NCI-H226 (cell line): ENCODE results near the gene DYDC2.
"Not testable (repeated sequence)": the region's sequence is repeated elsewhere in the genome, so short reads cannot be mapped to it uniquely, and the experiment has no call there.

Experiments used
- DNase-seq: peaks from one replicate; pipeline ENCODE4 v3.0.0-alpha.2; 2015

The DYDC2 gene, protein sequence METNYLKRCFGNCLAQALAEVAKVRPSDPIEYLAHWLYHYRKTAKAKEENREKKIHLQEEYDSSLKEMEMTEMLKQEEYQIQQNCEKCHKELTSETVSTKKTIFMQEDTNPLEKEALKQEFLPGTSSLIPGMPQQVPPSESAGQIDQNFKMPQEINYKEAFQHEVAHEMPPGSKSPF

DNA sequence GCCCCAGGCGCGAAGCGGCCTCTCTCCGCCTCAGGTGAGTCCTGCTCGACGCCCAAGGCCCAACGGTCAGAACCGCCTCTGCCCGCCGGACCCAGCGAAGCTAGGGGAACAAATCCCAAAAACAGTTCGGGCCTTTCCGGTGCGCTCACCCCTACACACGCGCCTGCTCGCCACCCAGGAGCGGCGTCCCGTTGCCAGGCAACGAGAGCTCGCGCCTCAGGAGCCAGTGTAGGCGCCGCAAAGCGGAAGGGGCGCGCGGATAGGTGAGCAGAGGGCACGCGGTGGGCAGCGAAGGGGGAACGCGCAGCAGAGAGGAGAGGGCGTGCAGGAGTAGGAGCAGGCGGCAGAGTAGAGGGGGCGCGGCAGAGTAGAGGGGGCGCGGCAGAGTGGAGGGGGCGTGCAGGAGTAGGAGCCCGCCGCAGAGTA, at the start of gene DYDC2, which contains the start of gene DYDC1:
DYDC2 (plus strand) TSS at position 219 of the 426 bp plus-strand sequence. CDS start 5,663 bp downstream, outside the sequence.
DYDC1 (minus strand) TSS at position 193 of the 426 bp plus-strand sequence. CDS start 4,154 bp downstream, outside the sequence.
- DNase-seq = no peak

DNA sequence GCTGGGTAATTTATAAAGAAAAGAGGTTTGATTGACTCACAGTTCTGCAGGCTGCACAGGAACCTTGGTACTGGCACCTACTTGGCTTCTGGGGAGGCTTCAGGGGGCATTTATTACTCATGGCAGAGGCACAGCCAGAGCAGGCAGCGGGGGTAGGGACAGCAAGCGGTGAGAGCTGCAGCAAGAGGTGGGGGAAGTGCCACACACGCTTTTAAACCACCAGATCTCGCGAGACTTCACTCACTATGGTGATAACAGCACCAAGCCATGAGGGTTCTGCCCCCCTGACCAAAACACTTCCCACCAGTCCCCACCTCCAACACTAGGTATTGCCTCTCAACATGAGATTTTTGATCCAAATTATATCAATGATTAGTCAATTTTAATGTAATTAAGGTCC, 43.1 kb upstream of the DYDC2 start:
- DNase-seq = no peak

DNA sequence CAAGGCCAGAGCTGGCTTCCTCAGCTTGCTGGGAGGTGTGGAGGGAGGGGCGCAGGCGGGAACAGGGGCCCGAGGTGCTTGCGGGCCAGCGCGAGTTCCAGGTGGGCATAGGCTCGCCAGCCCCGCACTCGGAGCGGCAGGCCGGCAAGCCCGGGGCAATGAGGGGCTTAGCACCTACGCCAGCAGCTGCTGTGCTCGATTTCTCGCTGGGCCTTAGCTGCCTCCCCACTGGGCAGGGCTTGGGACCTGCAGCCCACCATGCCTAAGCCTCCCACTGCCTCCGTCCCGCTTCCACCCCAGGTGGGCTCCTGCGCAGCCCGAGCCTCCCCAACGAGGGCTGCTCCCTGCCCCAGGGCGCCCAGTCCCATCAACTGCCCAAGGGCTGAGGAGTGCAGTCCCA, 41.2 kb upstream of the DYDC2 start:
- DNase-seq = no peak

DNA sequence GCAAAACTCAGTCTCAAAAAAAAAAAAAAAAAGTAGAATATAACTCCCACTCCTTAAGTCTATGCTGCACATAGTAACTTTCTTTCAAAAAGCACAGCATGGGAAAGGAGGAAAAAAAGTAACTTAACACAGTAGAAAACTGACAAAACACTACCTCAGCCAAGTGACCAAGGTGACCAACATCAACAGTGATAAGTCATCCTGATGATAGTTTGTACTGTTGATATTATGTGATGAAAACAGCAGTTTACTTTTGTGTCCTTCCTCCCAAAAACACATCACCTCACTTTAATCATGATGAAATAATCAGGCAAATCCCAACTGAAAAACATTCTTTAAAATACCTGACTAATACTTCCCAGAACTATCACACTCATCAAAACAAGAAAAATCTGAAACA, 37.8 kb upstream of the DYDC2 start:
- no peak for DNase-seq

DNA sequence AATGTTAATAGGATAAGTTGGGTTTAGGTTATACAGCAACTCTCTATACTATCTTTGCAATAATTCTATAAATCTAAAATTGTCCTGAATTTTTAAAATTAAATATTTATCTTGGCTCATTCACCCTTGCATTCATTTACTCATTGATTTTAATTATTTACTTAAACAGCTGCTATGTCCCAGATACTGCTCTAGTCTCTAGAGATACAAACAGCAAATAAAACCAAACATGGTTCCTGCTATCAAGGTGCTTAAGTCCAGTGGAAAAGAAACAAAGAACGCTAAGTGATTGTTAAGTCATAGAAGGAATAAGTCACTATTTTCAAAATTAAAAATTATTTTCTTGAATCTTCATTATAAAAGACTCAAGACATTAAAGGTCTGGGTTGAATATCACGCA, 37.3 kb upstream of the DYDC2 start:
- no peak for DNase-seq

DNA sequence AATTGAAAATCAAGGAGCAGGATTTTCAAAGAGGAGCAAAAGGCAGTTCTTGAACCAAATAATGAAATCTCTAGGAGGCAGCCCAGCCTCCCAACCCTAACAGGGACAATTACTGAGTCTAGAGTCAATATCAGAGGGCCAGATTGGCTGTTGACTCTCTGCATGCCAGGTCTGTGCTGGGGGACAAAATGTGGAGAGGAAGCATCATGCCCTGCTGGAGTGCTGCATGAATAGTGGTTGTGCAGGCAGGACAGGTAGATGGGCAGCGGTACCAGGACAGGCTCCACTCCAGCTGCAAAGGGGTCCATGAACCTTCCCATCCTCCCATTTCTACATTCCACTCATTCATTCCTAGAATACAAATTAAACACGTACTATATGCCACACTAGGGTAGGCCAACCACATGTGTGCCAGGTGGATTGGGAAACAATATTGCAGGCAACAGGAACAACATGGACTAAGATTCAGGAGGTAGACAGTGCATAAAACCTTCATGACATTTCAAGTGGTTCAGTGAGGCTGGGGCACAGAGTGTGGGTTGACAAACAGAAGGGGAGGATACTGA, 36.8 kb upstream of the DYDC2 start:
- no peak for DNase-seq

DNA sequence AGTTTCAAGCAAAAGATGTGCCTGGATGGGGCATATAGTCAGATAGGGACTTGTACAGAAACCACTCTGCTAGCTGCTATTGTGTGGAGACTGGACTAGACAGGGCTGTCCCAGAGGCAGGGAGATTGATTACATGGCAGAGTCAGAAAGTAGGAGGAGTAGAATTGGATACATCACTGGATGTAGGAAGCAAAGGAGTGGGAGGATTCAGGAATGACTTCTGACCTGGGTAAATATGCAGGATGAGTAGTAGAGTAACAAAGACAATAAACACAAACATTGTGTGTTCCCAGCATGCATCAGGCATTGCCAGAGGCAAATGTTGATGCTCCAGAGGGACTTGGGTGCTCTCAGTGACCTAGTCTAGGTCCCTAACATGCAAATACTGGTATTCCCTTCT, 36.2 kb upstream of the DYDC2 start:
- no peak for DNase-seq

DNA sequence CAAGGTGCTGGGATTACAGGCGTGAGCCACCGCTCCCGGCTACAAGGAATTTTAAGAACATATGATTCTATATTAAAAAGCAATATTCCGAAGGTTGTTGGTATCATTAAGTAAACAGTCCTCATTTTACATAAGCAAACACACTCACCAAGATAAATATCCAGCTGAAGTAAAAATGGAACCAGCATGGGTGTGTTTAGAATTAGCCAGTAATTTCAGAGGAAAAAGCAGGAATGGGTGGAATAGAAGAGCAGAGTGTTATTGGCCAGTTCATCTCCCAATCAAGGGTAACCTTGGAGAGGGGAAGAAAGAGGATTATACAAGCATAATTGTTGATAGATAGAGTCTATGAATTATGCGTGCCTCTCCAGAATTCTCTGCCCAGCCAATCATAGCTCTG, 35.4 kb upstream of the DYDC2 start:
- no peak for DNase-seq

DNA sequence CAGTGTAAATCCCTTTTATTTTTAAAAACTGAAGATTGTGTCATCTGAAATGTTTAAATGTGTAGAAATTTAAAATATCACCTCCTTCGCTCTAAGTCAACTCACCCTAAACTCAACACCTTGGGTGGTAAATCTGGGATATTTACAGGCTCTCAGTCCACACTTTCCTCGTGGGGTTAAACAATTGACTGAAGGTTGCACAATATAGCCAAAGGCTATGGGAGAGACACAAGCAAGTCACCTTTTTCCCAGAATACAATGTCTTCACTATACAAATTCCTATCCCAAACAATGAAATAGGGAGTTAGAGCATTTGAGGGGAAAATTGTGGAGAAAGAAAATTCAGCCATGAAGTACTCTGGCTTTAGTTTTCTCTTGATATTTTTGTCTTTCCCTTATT, 34.4 kb upstream of the DYDC2 start:
- no peak for DNase-seq

DNA sequence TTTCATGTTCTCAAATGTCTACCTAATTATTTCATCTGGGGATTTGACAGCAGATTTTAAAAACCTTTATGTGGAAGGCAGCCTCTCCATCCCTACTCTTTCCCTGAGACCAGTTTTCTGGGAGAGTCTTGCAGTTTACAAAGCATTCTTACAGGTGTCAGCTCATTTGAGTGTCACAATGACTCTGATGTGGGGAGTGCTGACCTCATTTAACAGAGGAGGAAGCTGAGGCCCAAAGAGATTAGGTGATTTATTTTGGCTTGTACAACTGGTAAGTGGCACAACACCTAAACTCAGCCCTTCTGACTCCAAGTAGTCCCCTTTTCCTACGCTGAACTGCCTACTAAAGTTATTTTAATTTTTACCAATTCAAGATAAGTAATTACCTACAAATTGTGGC, 33.9 kb upstream of the DYDC2 start:
- no peak for DNase-seq

DNA sequence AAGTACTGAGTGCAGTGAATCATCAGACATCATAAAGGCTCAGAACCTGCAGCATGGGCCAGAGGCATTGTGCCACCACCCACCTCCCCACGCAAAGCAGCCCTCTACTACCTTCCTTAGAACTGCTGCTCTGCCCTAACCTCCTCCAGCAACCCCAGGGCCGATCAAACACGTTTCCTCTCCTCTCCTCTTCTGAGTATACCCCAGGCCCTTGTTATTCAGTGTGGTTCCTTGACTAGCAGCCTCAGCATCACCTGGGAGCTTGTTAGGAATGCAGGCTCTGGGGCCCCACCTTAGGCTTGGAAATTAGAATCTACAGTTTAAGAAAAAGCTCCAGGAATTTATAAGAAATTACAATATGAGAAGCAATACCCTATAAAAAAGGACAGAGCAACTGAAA, 33.3 kb upstream of the DYDC2 start:
- DNase-seq = no peak

DNA sequence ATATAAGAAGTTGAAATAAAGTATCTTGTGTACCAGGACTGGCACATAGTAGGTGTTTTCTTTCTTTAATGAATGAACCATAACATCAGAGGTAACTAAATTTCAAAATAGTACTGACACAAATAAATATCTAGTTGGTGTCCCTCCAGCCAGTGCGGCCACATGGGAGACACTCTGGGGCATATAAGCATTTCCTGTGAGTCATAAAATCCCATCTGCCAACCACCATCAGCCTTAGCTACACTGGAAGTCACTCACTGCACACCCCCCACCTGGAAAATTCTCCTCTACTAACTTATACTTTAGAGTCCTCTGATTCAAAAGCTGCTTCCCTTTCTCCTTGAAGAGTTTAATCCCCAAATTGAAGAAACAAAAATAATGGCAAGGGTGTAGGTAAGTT, 32.5 kb upstream of the DYDC2 start:
- peak; percentile 7 for DNase-seq

DNA sequence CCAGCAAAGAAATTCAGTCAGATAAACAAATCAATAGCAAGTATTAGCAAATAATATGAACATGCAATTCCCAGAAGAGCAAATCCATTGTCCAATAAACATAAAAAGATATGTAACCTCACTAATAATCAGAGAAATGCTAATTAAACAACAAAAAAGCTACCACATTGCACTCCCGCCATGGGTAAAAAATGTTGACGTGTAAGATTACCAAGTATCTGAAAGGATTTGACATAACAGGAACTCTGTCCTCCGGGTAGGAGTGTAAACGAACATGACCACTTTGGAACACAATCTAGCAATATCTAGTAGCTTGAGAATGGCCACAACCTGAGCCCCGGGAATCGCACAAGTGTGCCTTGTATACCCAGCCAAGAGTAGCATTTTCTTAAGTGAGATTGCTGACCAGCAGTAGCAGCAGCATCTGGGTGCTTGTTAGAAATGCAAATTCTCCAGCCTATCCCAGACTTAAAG, 31.7 kb upstream of the DYDC2 start:
- no peak for DNase-seq

DNA sequence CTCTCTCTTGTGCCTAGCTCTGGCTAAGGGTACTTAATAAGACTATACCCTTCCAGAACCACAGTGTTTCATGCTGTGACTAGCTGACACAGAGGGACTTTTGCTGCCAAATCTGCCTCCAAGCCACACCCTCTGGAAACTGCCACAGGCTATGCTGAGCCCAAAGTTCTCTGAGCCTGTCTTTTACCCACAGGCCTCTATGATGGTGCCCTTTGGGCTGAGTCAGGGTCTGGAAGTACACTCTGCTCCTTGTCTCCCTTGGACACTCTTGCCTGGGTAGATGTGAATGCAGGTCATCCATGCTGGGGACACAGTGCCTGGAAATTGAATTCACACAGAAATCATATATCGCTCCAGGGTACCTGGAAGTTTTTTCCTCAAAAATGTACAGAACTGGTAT, 22.6 kb upstream of the DYDC2 start:
- DNase-seq = no peak

DNA sequence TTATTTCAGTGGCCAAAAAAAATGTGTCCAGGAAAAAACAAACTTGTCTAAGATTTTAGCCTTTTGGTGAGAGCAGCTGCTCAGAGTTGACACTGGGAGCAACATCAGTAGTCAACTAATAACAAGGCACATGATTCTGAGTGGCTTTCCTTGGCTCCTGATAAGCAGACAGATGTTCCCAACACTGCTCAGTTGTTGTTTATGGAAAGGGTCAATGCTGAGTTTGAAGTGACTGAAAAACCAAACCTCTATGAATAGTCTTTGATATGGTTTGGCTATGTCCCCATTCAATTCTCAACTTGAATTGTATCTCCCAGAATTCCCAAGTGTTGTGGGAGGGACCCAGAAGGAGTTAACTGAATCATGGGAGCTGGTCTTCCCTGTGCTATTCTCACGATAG, 12.3 kb upstream of the DYDC2 start:
- no peak for DNase-seq

DNA sequence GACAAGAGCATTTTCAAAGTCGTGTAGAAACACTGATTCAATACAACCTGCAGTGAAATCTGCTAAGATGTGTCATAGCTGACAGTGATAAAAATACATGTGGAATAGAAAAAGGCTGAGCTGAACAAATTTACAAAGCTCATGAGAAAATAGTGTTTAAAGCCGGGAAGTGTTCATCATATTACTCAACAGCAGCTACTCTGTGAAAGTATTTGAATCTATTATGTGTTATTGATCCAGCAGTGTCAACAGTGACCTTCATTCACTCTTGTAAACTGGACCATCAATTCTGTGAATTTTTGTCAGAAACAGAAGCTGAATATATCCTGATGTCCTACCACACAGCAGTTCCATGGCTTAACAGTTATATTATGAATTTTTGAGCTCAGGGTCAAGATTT, 11.7 kb upstream of the DYDC2 start:
- DNase-seq = no peak

DNA sequence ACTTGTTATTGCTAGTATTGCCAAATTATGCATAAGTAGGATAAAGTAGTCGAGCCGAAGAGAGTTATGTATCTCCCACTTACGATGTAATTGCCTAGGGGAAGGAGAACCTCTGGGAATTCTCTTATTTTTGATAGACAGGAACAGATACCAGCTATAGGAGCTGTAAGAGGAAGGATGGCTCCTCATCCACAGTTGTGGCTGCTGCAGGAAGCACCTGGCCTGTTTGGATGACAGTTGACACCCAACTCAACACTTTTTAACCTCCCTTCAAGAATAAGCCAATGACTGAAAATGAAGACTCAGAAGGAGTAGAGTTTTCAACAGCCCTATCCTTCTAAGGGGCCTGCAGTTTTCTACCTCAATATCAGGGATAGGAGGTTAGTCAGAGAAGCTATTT, 6.3 kb upstream of the DYDC2 start:
- no peak for DNase-seq

DNA sequence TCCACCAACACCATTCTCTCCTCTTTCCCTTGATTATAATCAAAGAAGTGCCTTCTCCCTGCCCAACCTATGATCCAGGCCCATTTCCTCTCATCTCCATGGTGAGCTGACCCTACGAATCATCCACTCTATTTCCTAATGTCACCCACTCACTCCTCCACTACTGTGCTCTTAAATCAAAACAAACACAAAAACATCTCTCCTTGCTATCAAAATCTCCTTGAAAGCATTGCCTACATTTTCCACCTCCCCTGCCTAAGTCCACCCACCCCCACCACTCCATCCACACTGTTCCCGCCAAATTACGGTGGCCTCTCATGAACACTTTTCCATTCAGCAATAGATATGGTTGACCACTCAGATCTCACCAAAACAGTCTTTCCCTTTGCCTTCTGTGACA, 5.4 kb upstream of the DYDC2 start:
- no peak for DNase-seq

DNA sequence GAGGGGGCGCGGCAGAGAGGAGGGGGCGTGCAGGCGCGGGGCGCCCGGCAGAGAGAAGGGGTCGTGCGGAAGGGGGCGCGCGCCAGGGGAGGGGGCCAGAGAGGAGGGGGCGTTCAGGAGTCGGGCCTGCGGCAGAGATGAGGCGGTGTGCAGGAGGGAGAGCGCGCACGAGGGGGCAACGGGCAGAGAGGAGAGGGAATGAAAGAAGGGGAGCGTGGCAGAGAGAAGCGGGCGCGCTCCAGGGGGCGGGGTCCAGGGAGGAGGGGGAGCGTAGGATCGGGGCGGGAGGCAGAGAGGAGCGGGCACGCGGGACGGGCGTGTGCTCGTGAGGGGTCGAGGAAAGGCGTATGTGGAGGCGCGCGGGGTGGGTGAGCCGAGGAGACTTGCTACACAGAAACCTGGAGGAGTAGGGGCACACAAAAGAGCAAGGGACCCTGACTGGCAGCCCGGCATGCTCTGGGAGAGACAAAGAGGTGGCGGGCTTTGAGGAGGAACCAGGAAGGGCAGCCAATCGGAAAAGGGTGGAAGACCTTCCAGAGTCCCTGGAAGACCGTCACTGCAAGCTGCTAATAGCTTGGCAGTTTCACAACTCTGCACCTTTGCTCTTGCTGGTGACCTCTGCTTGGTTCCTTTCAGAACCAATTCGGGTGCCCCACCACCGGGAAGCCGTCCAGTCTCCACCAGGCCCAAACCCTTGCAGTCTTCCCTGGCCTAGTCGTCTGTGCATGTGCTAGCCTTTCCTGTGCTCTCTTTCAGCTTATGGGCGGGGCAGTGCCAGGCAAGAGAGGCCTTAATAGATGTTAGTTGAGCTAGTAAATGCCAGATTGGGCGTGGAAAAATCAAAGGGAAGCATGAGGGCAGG, 639 bp downstream of the DYDC2 start:
- no peak for DNase-seq

DNA sequence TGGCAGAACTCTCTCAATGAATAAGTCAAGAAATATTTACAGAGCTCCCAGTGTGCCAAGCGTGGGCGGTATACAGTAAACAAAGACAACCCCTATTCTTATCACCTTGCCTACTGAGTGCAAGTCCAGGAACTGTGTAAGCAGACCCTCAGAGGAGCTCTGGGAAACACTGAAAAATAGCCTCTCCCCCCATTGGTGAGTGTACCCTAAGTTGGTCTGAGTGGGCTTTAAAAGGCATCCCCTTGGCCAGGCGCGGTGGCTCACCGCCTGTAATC, 1.2 kb downstream of the DYDC2 start:
- DNase-seq = no peak

DNA sequence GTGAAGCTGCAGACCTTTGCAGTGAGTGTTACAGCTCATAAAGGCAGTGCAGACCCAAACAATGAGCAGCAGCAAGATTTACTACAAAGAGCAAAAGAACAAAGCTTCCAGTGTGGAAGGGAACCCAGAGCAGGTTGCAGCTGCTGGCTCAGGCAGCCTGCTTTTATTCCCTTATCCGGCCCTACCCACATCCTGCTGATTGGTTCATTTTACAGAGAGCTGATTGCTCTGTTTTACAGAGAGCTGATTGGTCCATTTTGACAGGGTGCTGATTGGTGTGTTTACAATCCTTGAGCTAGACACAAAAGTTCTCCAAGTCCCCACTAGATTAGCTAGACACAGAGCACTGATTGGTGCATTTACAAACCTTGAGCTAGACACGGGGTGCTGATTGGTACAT, 2.3 kb downstream of the DYDC2 start:
- not testable (repeated sequence) for DNase-seq

DNA sequence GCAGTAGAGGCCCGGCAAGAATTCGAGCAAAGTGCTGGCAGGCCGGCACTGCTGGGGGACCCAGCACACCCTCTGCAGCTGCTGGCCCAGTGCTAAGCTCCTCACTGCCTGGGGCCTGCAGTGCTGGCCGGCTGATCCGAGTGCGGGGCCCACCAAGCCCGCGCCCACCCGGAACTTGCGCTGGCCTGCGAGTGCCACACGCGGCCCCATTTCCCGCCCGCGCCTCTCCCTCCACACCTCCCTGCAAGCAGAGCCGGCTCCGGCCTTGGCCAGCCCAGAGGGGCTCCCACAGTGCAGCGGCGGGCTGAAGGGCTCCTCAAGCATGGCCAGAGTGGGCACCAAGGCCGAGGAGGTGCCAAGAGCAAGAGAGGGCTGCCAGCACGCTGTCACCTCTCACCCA, 3.1 kb downstream of the DYDC2 start:
- DNase-seq = no peak

DNA sequence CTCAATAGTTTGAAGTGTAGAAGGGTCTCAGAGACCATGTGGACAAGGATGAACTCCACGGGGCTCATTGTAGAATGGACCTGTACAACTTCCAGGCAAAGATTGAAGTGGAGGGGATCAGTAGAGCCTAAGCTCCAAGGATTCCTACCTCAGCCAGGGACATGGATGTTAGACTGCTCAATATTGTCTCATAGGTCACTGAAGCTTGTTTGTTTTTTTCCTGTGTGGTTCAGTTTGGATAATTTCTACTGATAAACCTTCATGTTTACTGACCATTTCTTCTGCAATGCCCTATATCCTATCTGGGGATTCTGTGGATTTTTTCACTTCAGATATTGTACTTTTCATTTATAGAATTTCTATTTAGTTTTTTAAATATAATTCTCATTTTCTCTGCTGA, 8.9 kb downstream of the DYDC2 start:
- no peak for DNase-seq

DNA sequence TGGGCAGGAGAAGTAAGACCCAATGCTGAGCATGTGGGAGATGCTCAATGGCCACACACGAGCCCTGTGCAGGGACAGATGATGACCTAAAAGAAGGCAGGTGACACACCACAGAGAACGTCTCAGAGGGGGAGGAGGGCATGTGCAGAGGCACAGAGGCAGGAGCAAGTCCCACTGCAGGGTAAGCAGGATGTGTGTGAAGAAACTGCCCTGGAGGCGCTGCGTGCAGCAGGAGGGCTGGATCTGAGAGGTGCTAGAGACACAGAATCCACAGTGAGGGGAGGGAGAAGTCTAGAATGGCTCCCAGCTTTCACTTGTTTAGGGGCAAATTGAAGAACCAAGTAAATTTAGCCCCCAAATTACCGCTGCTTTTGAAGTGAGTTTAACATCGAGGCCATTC, 14.9 kb downstream of the DYDC2 start:
- DNase-seq = no peak
